Right ventricle myocardium superior (tissue), 1 donor: ENCODE results near the gene SPEM3. TPM values are rescaled to one million over a fixed set of nuclear protein-coding genes. Genes with fewer than 3 reads are reported as not detected.
"Not testable (repeated sequence)": the region's sequence is repeated elsewhere in the genome, so short reads cannot be mapped to it uniquely, and the experiment has no call there.

Experiments used
- ATAC-seq: fragments of 200-7000 bp; cut with Tn5 transposase; one replicate; pipeline ENCODE4 v1.9.1; 2020; ENCODE audit warnings: mild to moderate bottlenecking; ENCODE audit not compliant: poor library complexity
- DNase-seq: peaks from one replicate; pipeline ENCODE4 v3.0.0-alpha.2; 2020
- intact Hi-C: fragments of 100-400 bp; cut with DNase I; formaldehyde crosslinking; loops from one replicate; pipeline ENCODE4 v1.11.2; 2022
- total RNA-seq: library from RNA; stranded (reverse); fragmentation: NEBNext Ultra II Directional; extraction: Animal tissue kit (Norgen Biotek cat#: 25700); gene quantifications from one replicate; pipeline ENCODE4 v1.2.1, GENCODE V29; 2021
- donor health status: DM: no; HTN: yes; CAD: no; lungs with severe emphysema.

SPEM3 gene
- total RNA-seq, 1 donor from 2014 or later: not detected

- DNase-seq (peak; percentile 71), ATAC-seq (peak; percentile 33)
Observed at GRCh38 chr17:7478276-7479212, 49.9 kb downstream of the SPEM3 start.

GRCh38 chr17:7479213-7480088, 50.8 kb downstream of the SPEM3 start, which contains the start of gene ZBTB4:
Gene ZBTB4 (minus strand): TSS chr17:7479631. CDS start chr17:7466801, 12,830 bp downstream.
- intact Hi-C loops: loop anchor here (5.0 kb wide), 1 partner anchor 42 kb away; the partner anchor contains the start of genes FGF11 and TMEM102
- DNase-seq (peak; percentile 78), ATAC-seq (peak; percentile 4)

More at GRCh38 chr17:7478276-7479212, 49.9 kb downstream of the SPEM3 start:
- intact Hi-C loops: no loop called here

- ATAC-seq (no peak), DNase-seq (no peak)
- intact Hi-C loops: loop anchor here (5.0 kb wide), 1 partner anchor 43 kb away; the partner anchor contains the start of genes FGF11 and TMEM102
Observed at GRCh38 chr17:7480089-7480384, 51.4 kb downstream of the SPEM3 start.

- not testable (repeated sequence) for ATAC-seq
- peak; percentile 14 for DNase-seq
- intact Hi-C loops: loop anchor here (5.0 kb wide), 1 partner anchor 44 kb away; the partner anchor contains the start of genes FGF11 and TMEM102
Observed at GRCh38 chr17:7481275-7481674, 52.6 kb downstream of the SPEM3 start, which contains the start of gene SLC35G6. Gene SLC35G6 (plus strand): TSS chr17:7481446. CDS start chr17:7481517, 71 bp downstream.

- DNase-seq: peak; percentile 27
- intact Hi-C loops: loop anchor here (5.0 kb wide), 1 partner anchor 45 kb away; the partner anchor contains the start of genes FGF11 and TMEM102
- not testable (repeated sequence) for ATAC-seq
Observed at GRCh38 chr17:7481842-7482741, 53.4 kb downstream of the SPEM3 start.

Other genes starting within 250 kb of the SPEM3 start
- 0.19 TPM for gene ASGR1, start 249.5 kb upstream of the SPEM3 start, total RNA-seq
- gene DLG4, start 209.0 kb upstream of the SPEM3 start, total RNA-seq: 20.4 TPM
- 2,247 TPM for gene ACADVL, start 208.9 kb upstream of the SPEM3 start, total RNA-seq
- gene DVL2, start 194.3 kb upstream of the SPEM3 start, total RNA-seq: 20.4 TPM
- gene PHF23, start 189.4 kb upstream of the SPEM3 start, total RNA-seq: 19.4 TPM
- gene GABARAP, start 186.4 kb upstream of the SPEM3 start, total RNA-seq: 432 TPM
- gene CTDNEP1, start 177.1 kb upstream of the SPEM3 start, total RNA-seq: 109 TPM
- 71.6 TPM for gene ELP5, start 176.6 kb upstream of the SPEM3 start, total RNA-seq
- 0.94 TPM for gene CLDN7, start 166.4 kb upstream of the SPEM3 start, total RNA-seq
- 141 TPM for gene SLC2A4, start 147.1 kb upstream of the SPEM3 start, total RNA-seq
- 0.75 TPM for gene YBX2, start 134.2 kb upstream of the SPEM3 start, total RNA-seq
- 295 TPM for gene EIF5A, start 121.2 kb upstream of the SPEM3 start, total RNA-seq
- gene GPS2, start 113.5 kb upstream of the SPEM3 start, total RNA-seq: 68.8 TPM
- 26.2 TPM for gene NEURL4, start 99.5 kb upstream of the SPEM3 start, total RNA-seq
- 14.9 TPM for gene ACAP1, start 92.3 kb upstream of the SPEM3 start, total RNA-seq
- gene KCTD11, start 76.7 kb upstream of the SPEM3 start, total RNA-seq: 4.4 TPM
- gene TMEM95, start 73.7 kb upstream of the SPEM3 start, total RNA-seq: not detected
- 2.1 TPM for gene TNK1, start 47.8 kb upstream of the SPEM3 start, total RNA-seq
- gene PLSCR3, start 34.3 kb upstream of the SPEM3 start, total RNA-seq: 14.0 TPM
- gene TMEM256, start 24.8 kb upstream of the SPEM3 start, total RNA-seq: 61.5 TPM
- gene NLGN2, start 21.0 kb upstream of the SPEM3 start, total RNA-seq: 5.8 TPM
- gene SPEM1, start 8.5 kb upstream of the SPEM3 start, total RNA-seq: not detected
- not detected for gene SPEM2, start 3.2 kb upstream of the SPEM3 start, total RNA-seq
- 1.7 TPM for gene TMEM102, start 6.6 kb downstream of the SPEM3 start, total RNA-seq
- 9.8 TPM for gene FGF11, start 10.7 kb downstream of the SPEM3 start, total RNA-seq
- 9.8 TPM for gene CHRNB1, start 16.2 kb downstream of the SPEM3 start, total RNA-seq
- 60.3 TPM for gene ZBTB4, start 50.8 kb downstream of the SPEM3 start, total RNA-seq
- not detected for gene SLC35G6, start 52.6 kb downstream of the SPEM3 start, total RNA-seq
- gene POLR2A, start 55.5 kb downstream of the SPEM3 start, total RNA-seq: 32.9 TPM
- gene TNFSF12, start 120.2 kb downstream of the SPEM3 start, total RNA-seq: 34.6 TPM
- 8.3 TPM for gene TNFSF13, start 129.9 kb downstream of the SPEM3 start, total RNA-seq
- 30.8 TPM for gene SENP3, start 133.1 kb downstream of the SPEM3 start, total RNA-seq
- 32.0 TPM for gene CD68, start 150.8 kb downstream of the SPEM3 start, total RNA-seq
- gene MPDU1, start 155.0 kb downstream of the SPEM3 start, total RNA-seq: 25.9 TPM
- 0.91 TPM for gene SOX15, start 161.2 kb downstream of the SPEM3 start, total RNA-seq
- 101 TPM for gene FXR2, start 186.0 kb downstream of the SPEM3 start, total RNA-seq
- 80.0 TPM for gene SAT2, start 199.0 kb downstream of the SPEM3 start, total RNA-seq
- gene SHBG, start 201.3 kb downstream of the SPEM3 start, total RNA-seq: 0.54 TPM
- gene ATP1B2, start 222.1 kb downstream of the SPEM3 start, total RNA-seq: 3.1 TPM